ENCODE data around the gene MCRIP2.

MCRIP2 gene

DNA sequence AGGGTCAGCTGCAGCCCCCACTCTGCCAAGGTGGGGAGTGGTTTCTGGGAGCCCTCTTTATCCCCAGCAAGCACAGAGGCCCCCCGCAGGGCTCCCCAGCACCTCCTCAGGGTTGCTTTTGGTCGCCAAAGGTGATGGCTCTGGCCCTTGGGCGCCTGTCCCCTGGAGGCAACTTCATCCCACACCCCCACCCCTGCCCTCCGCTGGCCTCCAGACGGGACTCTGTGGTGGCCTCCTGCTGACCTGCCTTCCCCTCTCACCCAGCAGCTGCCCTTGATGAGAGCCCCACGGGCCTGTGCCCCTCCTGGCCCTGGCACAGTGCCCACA is 18.5 kb downstream of the MCRIP2 start:
- H3K27ac Mint-ChIP-seq = no peak overlapping the region
- H3K36me3 Mint-ChIP-seq = no peaks in the 10 kb centered on the region
- H3K27me3 Mint-ChIP-seq = no peaks in the 10 kb centered on the region
- H3K4me3 Mint-ChIP-seq = no peak overlapping the region
- H3K4me1 Mint-ChIP-seq = peaks cover 6% of the 10 kb centered on the region
- no peaks in the 10 kb centered on the region for H3K9me3 Mint-ChIP-seq
- DNase-seq (ENCODE audit: low spot score in 2 of 2) (no peak), ATAC-seq (ENCODE audit: low read depth) (peak; percentile 2)

DNA sequence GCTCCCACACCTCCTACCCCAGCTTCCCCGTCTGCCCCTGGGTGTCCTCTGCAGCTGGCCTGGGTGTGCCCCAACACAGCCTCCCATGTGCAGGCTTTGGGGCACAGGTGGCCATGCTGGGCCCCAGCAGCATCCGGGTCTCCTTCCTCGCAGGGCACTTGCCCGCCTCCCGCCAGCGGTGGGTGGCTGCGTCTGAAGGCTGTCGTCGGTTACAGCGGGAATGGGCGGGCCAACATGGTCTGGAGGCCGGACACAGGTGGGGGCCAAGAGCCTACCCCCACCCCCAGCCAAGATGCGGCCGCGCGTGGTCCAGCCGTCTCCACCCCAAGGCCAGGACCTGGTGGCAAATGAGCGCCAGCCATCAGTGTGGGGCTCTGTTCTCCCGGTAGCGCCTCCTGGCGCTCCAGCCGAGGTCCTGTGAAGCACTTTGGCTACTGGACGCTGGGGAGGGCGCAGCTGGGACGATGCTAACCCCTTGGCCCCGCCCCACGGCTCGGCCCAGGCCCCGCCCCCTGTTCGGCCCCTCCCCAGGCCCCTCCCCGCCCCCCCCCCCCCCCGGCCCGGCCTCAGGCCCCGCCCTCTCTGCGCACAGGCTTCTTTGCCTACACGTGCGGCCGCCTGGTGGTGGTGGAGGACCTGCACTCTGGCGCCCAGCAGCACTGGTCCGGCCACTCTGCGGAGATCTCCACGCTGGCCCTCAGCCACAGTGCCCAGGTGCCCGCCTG is 19.0 kb downstream of the MCRIP2 start:
- Mint-ChIP-seq H3K27ac (no peak overlapping the region), H3K36me3 (no peaks in the 10 kb centered on the region), H3K9me3 (no peaks in the 10 kb centered on the region), H3K27me3 (no peaks in the 10 kb centered on the region), H3K4me3 (peak overlapping the region; percentile 52), H3K4me1 (peaks cover 6% of the 10 kb centered on the region)
- DNase-seq (ENCODE audit: low spot score in 2 of 2) (peak; percentile 62 to 65), ATAC-seq (ENCODE audit: low read depth) (peak; percentile 78)

DNA sequence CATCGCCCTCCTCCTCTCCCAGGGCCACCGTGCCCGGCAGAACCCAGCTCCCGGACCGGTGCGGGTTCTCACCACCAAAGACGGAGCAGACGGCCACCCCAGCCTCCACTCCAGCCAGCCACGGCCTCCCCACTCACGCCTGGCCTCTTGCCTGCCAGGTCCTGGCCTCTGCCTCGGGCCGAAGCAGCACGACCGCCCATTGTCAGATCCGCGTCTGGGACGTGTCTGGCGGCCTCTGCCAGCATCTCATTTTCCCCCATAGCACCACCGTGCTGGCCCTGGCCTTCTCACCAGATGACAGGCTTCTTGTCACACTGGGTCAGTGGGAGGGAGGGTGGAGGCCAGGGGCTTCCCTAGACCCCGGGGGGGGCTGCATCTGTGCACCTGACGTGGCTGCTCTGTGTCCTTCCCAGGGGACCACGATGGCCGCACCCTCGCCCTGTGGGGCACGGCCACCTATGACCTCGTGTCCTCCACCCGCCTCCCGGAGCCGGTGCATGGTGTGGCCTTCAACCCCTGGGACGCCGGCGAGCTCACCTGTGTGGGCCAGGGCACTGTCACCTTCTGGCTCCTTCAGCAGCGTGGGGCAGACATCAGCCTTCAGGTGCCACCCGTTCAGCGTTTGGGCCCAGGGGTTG is 19.7 kb downstream of the MCRIP2 start:
- DNase-seq (ENCODE audit: low spot score in 2 of 2) (no peak), ATAC-seq (ENCODE audit: low read depth) (no peak)
- H3K4me1 Mint-ChIP-seq = peaks cover 6% of the 10 kb centered on the region
- no peak overlapping the region for H3K27ac Mint-ChIP-seq
- H3K36me3 Mint-ChIP-seq = no peaks in the 10 kb centered on the region
- H3K9me3 Mint-ChIP-seq = no peaks in the 10 kb centered on the region
- peak overlapping the region; percentile 29 for H3K4me3 Mint-ChIP-seq
- H3K27me3 Mint-ChIP-seq = no peaks in the 10 kb centered on the region

DNA sequence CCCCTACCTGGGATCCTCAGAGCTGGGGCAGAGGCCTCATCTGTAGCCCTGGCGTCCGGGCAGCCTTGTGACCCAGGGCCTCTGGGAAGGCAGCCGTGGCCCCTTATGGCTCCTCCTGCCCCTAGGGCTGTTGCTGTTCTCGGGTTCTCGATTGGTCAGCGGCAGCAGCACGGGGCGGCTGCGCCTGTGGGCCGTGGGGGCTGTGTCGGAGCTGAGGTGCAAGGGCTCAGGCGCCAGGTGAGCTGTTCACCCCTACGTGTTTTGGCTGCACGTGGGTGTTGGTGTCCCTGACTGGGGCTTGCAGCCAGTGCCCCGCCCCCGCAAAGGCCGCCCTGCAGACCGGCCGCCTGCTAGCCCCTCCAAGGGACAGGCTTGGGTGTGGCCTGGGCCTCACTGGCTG is 20.5 kb downstream of the MCRIP2 start:
- Mint-ChIP-seq H3K36me3 (no peaks in the 10 kb centered on the region), H3K9me3 (no peaks in the 10 kb centered on the region), H3K4me3 (no peak overlapping the region), H3K4me1 (peaks cover 6% of the 10 kb centered on the region), H3K27ac (no peak overlapping the region), H3K27me3 (no peaks in the 10 kb centered on the region)
- DNase-seq (ENCODE audit: low spot score in 2 of 2) (no peak), ATAC-seq (ENCODE audit: low read depth) (no peak)

- DNase-seq (ENCODE audit: low spot score in 2 of 2) (no peak), ATAC-seq (ENCODE audit: low read depth) (no peak)
- Mint-ChIP-seq H3K27ac (no peak overlapping the region), H3K4me1 (peaks cover 6% of the 10 kb centered on the region), H3K27me3 (no peaks in the 10 kb centered on the region), H3K9me3 (no peaks in the 10 kb centered on the region), H3K4me3 (no peak overlapping the region), H3K36me3 (no peaks in the 10 kb centered on the region)
Observed at GRCh38 chr16:662597-662996, 21.0 kb downstream of the MCRIP2 start.

DNA sequence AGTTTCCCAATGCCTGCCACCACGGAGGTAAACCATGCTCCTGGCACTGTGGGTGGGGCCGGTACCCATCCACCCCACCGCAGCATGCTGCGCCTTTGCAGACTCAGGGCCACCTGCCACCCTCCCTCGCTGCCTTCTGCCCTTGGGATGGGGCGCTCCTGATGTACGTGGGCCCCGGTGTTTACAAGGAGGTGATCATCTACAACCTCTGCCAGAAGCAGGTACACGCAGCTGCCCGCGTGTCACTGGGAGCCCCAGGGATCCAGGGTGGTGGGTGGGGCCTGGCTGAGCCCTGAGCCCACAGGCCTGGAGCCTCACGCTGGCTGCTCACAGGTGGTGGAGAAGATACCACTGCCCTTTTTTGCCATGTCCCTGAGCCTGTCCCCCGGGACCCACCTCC is 24.9 kb downstream of the MCRIP2 start:
- Mint-ChIP-seq H3K27ac (no peak overlapping the region), H3K4me1 (peaks cover 3% of the 10 kb centered on the region), H3K9me3 (no peaks in the 10 kb centered on the region), H3K36me3 (peaks cover 5% of the 10 kb centered on the region), H3K27me3 (no peaks in the 10 kb centered on the region), H3K4me3 (no peak overlapping the region)
- ATAC-seq (ENCODE audit: low read depth) (no peak), DNase-seq (ENCODE audit: low spot score in 2 of 2) (no peak)

DNA sequence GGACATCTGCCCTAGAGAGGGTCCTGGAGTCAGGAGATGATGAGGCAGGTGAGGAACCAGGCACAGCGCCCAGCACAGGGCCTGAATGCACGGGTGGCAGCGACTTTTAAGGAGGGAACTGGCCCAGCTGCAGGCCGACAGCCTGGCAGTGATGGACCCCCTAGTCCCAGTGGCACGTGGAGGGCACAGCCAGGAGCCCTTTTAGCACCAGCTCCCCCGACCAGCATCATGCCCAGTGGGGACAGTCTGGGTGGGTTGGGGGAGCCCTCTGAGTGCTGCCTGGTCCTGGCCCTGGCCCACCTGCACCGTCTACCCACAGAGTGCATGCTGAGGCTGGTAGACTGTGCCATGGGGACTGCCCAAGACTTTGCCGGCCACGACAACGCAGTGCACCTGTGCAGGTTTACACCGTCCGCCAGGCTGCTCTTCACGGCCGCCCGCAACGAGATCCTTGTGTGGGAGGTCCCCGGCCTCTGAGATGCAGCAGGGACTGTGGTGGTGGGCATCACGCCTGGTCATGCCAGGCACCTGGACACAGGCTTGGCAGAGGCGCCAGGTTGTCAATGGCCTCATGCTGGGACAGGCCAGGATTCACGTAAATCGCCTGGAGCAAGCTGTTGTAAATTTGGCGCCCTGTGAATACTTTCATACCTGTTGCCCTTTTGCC is 25.6 kb downstream of the MCRIP2 start:
- ATAC-seq (ENCODE audit: low read depth) = no peak
- peak overlapping the region; percentile 81 for H3K4me3 Mint-ChIP-seq
- peaks cover 5% of the 10 kb centered on the region for H3K36me3 Mint-ChIP-seq
- DNase-seq (ENCODE audit: low spot score in 2 of 2) = no peak
- H3K27ac Mint-ChIP-seq = peak overlapping the region; percentile 68
- H3K4me1 Mint-ChIP-seq = peaks cover 3% of the 10 kb centered on the region
- H3K9me3 Mint-ChIP-seq = no peaks in the 10 kb centered on the region
- no peaks in the 10 kb centered on the region for H3K27me3 Mint-ChIP-seq

- Mint-ChIP-seq H3K4me1 (peaks cover 3% of the 10 kb centered on the region), H3K36me3 (peaks cover 7% of the 10 kb centered on the region), H3K9me3 (no peaks in the 10 kb centered on the region), H3K27ac (peak within 1 kb of the TSS; percentile 68), H3K27me3 (no peaks in the 10 kb centered on the region), H3K4me3 (peak within 1 kb of the TSS; percentile 81)
- ATAC-seq (ENCODE audit: low read depth) = peak; percentile 96
- peak; percentile 89 to 95 for DNase-seq (ENCODE audit: low spot score in 2 of 2)
Observed at GRCh38 chr16:667780-668518, 26.3 kb downstream of the MCRIP2 start, which contains the start of gene RHOT2. RHOT2 (plus strand) TSS chr16:668132; CDS start chr16:668200, 68 bp downstream.

DNA sequence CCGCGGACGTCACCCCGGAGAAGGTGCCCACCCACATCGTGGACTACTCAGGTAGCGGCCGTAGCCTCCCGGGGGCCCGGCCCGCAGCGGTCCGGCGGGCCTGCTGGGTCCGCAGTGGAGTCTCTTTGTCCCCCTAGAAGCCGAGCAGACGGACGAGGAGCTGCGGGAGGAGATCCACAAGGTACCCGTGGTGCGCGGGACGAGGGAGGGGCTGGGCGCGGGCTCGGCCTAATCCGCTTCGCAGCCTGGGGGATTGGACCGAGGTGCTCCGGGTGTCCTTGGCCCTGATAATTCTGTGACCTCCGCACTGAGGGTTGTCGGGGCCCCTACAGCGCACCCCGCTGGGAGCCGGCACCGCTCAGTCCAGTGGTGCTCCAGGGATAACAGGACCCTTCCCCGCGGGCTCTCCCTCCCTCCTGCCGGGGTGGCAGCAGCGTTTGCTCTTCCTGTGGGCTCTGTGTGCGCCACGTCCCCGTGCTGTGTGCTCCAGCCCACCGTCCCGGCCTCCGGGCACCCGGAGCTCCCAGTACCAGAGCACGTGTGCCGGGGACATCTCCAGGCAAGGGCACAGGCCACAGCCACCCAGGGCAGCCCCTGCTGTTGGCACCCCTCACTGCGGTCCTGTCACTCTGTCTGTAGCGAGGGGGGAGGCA is 27.0 kb downstream of the MCRIP2 start:
- H3K36me3 Mint-ChIP-seq = peaks cover 9% of the 10 kb centered on the region
- peak overlapping the region; percentile 81 for H3K4me3 Mint-ChIP-seq
- H3K9me3 Mint-ChIP-seq = no peaks in the 10 kb centered on the region
- H3K4me1 Mint-ChIP-seq = peaks cover 3% of the 10 kb centered on the region
- H3K27ac Mint-ChIP-seq = peak overlapping the region; percentile 65
- ATAC-seq (ENCODE audit: low read depth) (no peak), DNase-seq (ENCODE audit: low spot score in 2 of 2) (no peak)
- no peaks in the 10 kb centered on the region for H3K27me3 Mint-ChIP-seq

DNA sequence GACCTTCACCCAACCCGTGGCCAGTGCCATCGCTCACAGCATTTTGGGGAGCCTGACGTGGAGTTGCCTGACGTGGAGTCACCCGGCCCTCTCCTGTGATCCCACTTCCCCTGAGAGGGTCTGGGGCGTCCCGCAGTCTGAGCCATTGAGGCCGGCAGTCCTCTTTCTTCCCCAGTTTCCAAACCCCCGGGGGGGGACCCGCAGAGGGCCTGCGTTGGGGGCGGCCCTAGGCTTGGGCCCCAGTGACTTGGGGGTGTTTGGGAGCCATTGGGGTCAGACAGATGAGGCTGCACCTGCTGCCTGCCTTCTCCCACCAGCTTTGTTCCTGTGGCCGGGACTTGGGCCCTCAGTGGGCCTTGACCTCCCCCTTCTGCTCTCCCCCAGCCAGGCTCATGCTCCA is 28.0 kb downstream of the MCRIP2 start:
- Mint-ChIP-seq H3K36me3 (peaks cover 9% of the 10 kb centered on the region), H3K9me3 (no peaks in the 10 kb centered on the region), H3K27ac (no peak overlapping the region), H3K4me3 (peak overlapping the region; percentile 25), H3K27me3 (no peaks in the 10 kb centered on the region), H3K4me1 (peaks cover 3% of the 10 kb centered on the region)
- DNase-seq (ENCODE audit: low spot score in 2 of 2) = no peak
- ATAC-seq (ENCODE audit: low read depth) = no peak

GRCh38 chr16:670485-671352 is 29.1 kb downstream of the MCRIP2 start:
- no peak for ATAC-seq (ENCODE audit: low read depth)

DNA sequence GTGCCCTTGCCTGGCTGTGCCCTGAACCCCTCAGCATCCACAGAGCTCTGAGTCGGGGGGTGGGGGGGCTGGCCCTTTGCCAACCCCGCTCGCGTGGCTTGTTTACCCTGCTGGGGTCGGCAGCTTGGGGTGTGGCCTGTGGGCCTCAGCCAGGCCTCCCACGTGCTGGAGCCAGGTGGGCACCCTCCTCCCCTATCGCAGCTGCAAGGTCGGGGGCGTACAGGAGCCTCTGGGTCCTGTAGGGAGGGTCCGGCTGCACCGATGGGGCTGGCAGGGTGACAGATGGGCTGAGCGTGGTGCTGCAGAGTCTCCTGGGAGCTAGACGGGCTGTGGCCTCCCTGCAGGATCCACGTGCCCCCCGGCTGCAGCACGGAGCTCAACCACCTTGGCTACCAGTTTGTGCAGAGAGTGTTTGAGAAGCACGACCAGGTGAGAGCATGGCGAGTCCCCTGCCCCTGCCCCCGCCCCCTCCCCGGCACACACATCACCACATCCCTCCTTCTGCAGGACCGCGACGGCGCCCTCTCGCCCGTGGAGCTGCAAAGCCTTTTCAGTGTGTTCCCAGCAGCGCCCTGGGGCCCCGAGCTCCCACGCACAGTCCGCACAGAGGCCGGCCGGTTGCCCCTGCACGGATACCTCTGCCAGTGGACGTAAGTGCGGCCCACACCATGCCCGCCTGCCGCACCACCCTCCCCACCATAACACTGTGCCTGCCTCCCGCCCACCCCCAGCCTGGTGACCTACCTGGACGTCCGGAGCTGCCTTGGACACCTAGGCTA is 29.9 kb downstream of the MCRIP2 start:
- ATAC-seq (ENCODE audit: low read depth) (no peak), DNase-seq (ENCODE audit: low spot score in 2 of 2) (no peak)
- H3K9me3 Mint-ChIP-seq = no peaks in the 10 kb centered on the region
- peaks cover 10% of the 10 kb centered on the region for H3K36me3 Mint-ChIP-seq
- H3K27me3 Mint-ChIP-seq = peaks cover 7% of the 10 kb centered on the region
- no peak overlapping the region for H3K27ac Mint-ChIP-seq
- no peak overlapping the region for H3K4me3 Mint-ChIP-seq
- H3K4me1 Mint-ChIP-seq = peaks cover 9% of the 10 kb centered on the region

More at GRCh38 chr16:670485-671352, 29.1 kb downstream of the MCRIP2 start:
- peaks cover 10% of the 10 kb centered on the region for H3K36me3 Mint-ChIP-seq
- no peak overlapping the region for H3K4me3 Mint-ChIP-seq
- H3K27ac Mint-ChIP-seq = no peak overlapping the region
- H3K4me1 Mint-ChIP-seq = peaks cover 9% of the 10 kb centered on the region
- H3K9me3 Mint-ChIP-seq = no peaks in the 10 kb centered on the region
- peaks cover 7% of the 10 kb centered on the region for H3K27me3 Mint-ChIP-seq
- no peak for DNase-seq (ENCODE audit: low spot score in 2 of 2)

Data from memory B cell (primary cell).